Endometrial microvascular endothelial cells (primary cell): ENCODE data around the gene WDR13. TPM values are rescaled to one million over a fixed set of nuclear protein-coding genes. Genes with fewer than 3 reads are reported as not detected.
"Not testable (repeated sequence)": the region's sequence is repeated elsewhere in the genome, so short reads cannot be mapped to it uniquely, and the experiment has no call there.

ENCODE experiments used
- in situ Hi-C: cut with HindIII; loops from 2 replicates; pipeline ENCODE4 v1.10.0; 2017; ENCODE audit warnings: low sequenced_read_pairs, low pct_unique_long_range_greater_than_20kb; ENCODE audit errors: inconsistent ontology term
- total RNA-seq: library from RNA; depleted of rRNA; stranded (reverse); fragments of >200 nt; gene quantifications from one replicate; pipeline ENCODE4 v1.2.3, GENCODE V29; 2015; ENCODE audit errors: inconsistent ontology term

The WDR13 gene
- total RNA-seq, 1 donor from 2014 or later: 120 TPM

DNA sequence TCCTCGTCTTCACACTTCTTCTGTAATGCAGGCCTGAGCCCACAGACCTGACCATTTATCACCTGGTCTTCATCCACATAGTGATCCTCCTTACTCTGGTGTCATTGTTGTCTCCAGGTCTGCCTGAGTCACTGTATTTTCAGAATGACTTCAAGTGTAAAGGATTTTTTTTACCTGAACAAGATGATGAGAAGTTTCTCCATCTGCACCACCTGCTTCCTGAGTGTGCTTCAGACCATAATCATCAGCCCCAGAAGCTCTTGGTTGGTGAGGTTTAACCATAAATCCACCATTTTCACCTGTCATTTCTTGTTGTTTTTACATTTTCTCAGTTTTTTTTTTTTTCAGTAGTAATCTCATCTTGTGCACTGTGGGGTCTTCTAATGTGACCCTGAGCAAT lies 39.0 kb downstream of the WDR13 start:
- in situ Hi-C loops: no loop called here

GRCh38 chrX:48636776-48637175 lies 39.5 kb downstream of the WDR13 start:
- in situ Hi-C loops: no loop called here

DNA sequence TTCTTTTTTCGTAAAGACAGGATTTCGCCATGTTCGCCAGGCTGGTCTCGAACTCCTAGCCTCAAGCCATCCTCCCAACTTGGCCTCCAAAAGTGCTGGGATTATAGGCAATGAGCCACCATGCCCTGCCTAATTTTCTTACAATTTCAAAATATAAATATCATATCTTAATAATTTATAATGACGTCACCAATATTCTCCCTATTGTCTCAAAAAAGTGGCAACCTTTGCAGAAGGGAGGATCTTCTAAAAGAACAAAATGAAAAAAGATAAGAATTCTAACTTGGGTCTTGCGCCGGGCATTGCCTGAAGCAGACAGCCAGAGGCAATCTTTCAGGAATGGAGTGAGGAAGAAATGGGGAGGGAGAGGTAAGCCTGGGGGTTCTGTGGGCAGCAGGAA lies 48.4 kb downstream of the WDR13 start:
- in situ Hi-C loops: no loop called here

GRCh38 chrX:48648336-48648751 lies 51.1 kb downstream of the WDR13 start:
- in situ Hi-C loops: no loop called here

GRCh38 chrX:48649102-48649501 lies 51.8 kb downstream of the WDR13 start:
- in situ Hi-C loops: no loop called here

- in situ Hi-C loops: not testable (repeated sequence)
These were observed 54.8 kb downstream of the WDR13 start for GRCh38 chrX:48652055-48652579.

DNA sequence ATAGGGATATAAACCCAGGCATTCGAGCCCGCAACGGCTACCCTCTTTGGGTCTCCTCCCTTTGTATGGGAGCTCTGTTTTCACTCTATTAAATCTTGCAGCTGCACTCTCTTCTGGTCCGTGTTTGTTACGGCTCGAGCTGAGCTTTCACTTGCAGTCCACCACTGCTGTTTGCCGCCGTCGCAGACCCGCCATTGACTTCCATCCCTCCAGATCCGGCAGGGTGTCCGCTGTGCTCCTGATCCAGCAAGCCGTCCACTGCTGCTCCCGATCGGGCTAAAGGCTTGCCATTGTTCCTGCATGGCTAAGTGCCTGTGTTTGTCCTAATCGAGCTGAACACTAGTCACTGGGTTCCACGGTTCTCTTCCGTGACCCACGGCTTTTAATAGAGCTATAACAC lies 57.5 kb downstream of the WDR13 start:
- in situ Hi-C loops: not testable (repeated sequence)

Other genes with a start within 250 kb of the WDR13 start
- not detected for gene SSX3, start 240.8 kb upstream of the WDR13 start, total RNA-seq
- not detected for gene SSX4, start 214.0 kb upstream of the WDR13 start, total RNA-seq
- gene SSX4B, start 185.5 kb upstream of the WDR13 start, total RNA-seq: not detected
- 39.5 TPM for gene SLC38A5, start 127.2 kb upstream of the WDR13 start, total RNA-seq
- 93.7 TPM for gene FTSJ1, start 121.3 kb upstream of the WDR13 start, total RNA-seq
- gene PORCN, start 88.5 kb upstream of the WDR13 start, total RNA-seq: 17.7 TPM
- 61.0 TPM for gene EBP, start 75.7 kb upstream of the WDR13 start, total RNA-seq
- gene TBC1D25, start 57.8 kb upstream of the WDR13 start, total RNA-seq: 16.3 TPM
- 339 TPM for gene RBM3, start 23.0 kb upstream of the WDR13 start, total RNA-seq
- gene WAS, start 86.3 kb downstream of the WDR13 start, total RNA-seq: not detected
- 25.3 TPM for gene SUV39H1, start 99.2 kb downstream of the WDR13 start, total RNA-seq
- not detected for gene GLOD5, start 164.3 kb downstream of the WDR13 start, total RNA-seq
- not detected for gene GATA1, start 189.1 kb downstream of the WDR13 start, total RNA-seq
- gene HDAC6, start 204.6 kb downstream of the WDR13 start, total RNA-seq: 59.2 TPM
- not detected for gene ERAS, start 229.0 kb downstream of the WDR13 start, total RNA-seq
- not detected for gene PCSK1N, start 238.1 kb downstream of the WDR13 start, total RNA-seq